D341Med (cell line): ENCODE measurements around the gene ACO1.
A peak's percentile ranks its signal among the peaks of the same experiment; 100 is the strongest.

Experiments
- DNase-seq: peaks from one replicate; pipeline ENCODE4 v3.0.0; 2012; ENCODE audit warnings: low spot score

The ACO1 gene

DNA sequence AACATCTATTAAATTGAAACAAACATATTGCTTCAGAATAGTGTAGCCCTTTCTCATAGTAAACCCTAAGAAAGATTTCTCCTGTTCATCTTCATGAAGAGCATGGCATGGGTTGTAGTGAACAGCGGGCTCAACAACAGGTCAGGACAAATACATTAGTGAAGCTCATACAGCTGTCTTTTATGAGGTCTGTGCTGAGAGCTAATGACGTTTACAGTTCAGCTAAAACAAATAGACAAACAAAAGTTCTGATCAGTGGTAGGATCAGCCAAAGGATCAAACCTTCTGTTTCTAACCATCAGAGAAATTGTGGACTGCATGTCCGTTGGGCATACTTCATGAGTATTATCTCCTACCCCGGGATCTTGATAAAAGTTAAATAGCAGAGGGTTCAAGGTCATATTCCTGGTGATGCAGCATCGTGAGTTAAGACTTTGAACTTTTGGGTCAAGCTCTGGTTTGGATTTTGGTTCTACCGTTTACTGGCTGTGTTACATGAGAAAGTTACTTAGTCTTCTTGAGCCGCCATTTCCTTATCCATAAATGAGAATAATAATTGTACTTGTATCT, 37.9 kb downstream of the ACO1 start:
- DNase-seq = no peak

DNA sequence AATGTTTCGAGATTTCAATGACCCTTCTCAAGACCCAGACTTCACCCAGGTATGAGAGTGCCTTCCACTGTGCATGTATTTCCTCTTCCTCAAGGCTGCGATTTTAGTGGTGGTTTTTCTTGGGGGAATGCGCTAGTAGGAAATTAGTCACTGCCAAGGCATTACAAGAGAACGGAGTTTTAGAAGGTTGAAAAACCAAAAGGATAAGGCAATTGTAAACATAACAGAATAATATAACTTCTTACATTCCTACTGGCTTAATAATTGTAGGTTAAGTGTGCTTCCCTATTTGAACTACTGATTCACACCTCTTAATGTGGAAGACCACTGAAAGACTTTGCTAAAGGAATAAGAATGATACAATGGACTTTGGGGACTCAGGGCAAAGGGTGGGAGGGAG, 38.9 kb downstream of the ACO1 start:
- no peak for DNase-seq

GRCh38 chr9:32424616-32425015, 40.2 kb downstream of the ACO1 start:
- no peak for DNase-seq

GRCh38 chr9:32426278-32426939, 42.0 kb downstream of the ACO1 start:
- no peak for DNase-seq

GRCh38 chr9:32427111-32427873, 42.8 kb downstream of the ACO1 start:
- no peak for DNase-seq

- no peak for DNase-seq
Measured at GRCh38 chr9:32430720-32431119, 46.3 kb downstream of the ACO1 start.

DNA sequence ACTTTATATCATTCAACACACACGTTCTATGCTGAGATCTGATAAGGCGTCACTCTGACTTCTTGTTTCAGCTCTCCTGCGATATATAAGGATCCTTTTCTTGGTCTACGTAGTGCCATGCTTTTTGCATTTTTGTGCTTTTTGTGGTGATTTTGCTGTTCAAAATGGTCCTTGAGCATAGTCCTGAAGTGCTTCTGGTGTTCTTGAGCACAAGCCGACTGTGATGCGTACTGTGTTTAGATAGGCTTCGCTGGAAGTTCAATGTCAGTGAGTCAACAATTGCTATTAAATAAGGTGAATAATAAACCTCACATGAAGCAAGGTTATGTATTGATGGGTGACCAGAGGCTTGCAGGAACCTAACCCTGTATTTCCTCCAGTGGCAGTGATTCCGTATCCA, 46.8 kb downstream of the ACO1 start:
- no peak for DNase-seq

GRCh38 chr9:32431940-32432555, 47.6 kb downstream of the ACO1 start:
- DNase-seq = peak; percentile 66

DNA sequence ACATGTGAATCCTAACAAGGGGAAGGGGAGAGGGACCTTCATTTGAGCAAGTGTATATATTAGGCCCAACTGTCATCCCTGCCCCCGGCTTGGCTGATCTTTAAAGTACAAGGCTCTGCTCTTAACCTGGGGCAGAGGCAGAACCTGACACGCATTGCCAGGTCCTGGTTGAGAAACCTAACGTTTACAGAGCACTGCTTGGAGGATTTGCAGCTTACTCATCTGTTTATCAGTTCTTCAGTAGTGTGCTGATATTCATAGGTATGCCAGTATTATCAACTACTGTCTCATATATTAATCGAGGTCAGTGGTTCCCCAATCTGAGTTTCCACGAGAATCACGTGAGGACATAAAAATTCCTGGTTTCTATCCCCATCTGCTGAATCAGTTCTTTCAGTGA, 50.4 kb downstream of the ACO1 start:
- no peak for DNase-seq

DNA sequence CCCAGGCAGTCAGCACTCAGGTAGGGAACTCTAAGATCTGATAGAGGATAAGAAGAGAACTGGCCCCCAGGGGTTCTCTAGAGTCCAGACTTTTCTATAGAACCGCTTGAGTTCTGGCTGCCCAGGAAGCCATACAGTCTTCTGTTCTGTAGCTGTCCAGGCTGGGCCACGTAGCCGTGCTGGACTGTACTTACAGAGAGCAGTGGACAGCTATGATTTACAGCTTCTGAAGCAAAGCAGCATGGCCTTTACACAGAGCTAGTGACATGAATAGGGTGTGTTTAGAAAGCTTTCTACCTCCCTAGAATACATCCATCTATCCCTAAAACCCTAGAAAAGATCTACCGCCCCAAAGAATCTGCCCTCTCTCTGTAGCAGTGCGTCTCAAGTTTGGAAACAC, 57.2 kb downstream of the ACO1 start:
- no peak for DNase-seq

- DNase-seq = no peak
Measured at GRCh38 chr9:32442433-32442832, 58.0 kb downstream of the ACO1 start.

- DNase-seq = no peak
Measured at GRCh38 chr9:32449969-32450368, 65.5 kb downstream of the ACO1 start.

GRCh38 chr9:32454280-32454679, 69.8 kb downstream of the ACO1 start:
- no peak for DNase-seq

DNA sequence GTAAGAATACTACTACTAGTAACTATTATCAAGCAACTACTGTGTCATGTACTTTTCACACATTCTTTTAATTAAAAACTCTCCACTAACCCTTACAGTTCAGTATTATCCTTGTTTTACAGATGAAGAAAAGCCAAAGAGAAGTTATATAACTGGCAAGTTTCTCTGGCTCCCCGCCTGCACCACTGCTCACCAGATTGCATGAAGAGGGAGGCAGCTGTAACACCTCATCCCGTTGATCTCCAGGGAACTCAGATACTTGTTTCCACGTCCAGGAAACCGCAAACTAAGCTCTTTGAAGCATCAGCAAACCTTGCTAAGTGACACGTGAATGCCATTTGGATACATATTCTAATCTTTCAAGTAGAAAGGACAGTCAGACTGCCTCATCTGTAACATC, 71.3 kb downstream of the ACO1 start:
- no peak for DNase-seq

DNA sequence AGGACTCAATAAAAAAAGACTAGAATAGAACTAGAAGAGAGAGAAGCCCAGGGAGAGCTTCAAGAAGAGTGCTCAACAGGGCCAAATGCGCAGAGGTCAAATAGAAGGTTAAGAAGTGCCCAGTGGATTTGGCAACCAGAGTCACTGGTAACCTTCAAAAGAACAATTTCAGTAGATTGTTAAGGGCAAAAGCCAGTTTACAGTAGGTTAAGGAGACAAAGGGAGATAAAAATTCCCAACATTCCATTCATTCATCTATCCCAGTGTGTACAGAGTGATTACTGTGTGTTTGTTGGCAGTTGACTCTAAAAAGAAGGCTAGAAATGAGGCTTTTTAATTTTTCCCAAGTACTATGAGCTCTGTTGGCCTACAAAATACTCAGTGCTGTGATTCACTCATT, 72.1 kb downstream of the ACO1 start:
- DNase-seq = no peak

GRCh38 chr9:32463500-32464293, 79.3 kb downstream of the ACO1 start:
- DNase-seq = no peak

GRCh38 chr9:32468740-32469139, 84.3 kb downstream of the ACO1 start:
- no peak for DNase-seq

DNA sequence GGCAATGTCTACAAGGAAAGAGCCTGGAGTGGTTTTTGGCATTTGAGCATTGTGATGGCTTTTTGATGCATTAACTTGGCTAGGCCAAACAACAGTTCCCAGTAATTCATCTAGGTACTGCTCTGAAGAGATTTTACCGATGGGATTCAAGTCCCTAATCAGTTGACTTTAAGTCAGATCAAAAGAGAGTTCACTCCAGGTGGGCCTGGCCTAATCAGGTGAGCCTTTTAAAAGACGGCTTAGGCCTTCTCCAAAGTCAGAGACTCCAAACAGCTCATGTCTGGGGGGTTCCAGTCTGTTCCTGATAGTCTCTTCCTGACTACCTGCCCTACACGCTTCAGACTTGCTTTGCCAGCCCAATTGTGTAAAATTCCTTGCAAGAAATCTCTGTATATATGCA, 87.9 kb downstream of the ACO1 start:
- DNase-seq = no peak

DNA sequence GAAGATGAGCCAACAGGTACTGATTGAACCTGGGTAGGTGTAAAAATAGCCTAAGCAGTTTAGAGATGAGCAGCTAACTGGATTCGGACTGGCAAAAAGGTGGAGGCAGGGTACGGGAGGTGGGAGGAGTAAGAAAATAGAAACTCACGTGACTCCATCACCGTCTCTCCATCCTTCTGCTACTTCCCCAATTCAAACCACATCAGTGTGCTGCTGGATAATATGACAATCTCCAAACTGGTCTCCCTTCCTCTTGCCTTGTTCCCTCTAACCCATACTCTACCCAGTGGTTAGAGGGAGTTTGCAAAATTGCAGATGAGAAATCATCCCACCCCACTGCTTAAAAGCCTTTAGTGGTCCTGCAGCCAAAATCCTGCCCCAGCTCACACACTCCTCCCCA, 98.9 kb downstream of the ACO1 start:
- no peak for DNase-seq

DNA sequence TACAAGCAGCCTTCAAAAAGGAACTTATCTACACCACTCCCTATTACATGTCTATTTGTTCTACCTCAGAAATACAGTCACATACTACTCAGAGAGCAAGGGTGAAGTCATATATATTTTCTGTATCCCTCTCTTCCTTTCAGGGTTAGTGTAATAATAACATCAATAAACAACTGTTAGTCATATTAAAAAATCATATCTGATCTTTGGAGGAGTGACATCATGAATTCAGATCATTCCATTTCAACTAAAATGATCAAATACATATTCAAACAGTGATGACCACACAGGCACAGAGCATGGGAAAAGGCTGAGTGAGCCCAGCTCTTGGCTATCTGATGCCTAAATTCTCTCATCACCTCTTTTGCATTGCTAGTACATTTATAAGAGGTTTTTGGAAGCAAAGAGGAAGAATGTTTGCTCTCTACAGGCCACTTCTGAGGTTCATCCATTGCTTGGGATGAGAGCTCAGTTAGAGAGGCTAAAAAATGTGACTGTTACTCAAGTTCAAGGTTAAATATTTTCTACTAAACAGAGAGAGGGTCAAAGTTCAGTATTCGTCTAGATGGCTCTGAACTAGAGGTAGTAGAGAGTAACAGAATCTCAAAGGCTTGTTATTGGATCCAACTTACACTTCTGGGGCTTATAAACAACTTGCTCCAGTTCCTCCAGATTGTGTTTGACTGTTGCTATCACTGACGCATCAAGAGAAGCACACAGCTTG, 102.6 kb downstream of the ACO1 start:
- no peak for DNase-seq

DNA sequence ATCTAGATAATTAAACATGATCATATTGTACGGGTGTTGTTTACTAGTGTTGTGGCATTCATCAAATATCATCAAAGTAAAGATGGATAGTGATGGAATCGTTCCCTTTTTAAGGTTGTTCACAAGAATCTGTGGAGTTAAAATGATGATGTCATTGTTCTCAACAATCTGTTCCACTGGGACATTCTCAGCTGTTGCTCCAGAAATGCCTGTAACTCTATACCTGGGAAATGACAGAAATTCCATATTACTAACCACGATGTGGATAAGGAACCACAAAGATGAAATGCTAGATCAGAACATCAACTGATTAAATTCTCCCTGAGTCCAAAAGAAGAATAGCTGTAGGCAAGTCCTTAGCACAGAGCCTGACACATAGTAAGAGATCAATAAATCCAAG, 103.5 kb downstream of the ACO1 start:
- no peak for DNase-seq

- no peak for DNase-seq
Measured at GRCh38 chr9:32490601-32491000, 106.2 kb downstream of the ACO1 start.
